Activated CD4-positive, alpha-beta T cell treated with anti-CD3 and anti-CD28 coated beads, Interleukin-2, Interleukin-6, amounts not matched to agents 100 ng/mL and 50 ng/mL, durations not matched to agents 16 hours and 8 hours (primary cell): ENCODE data around the gene MYO7A.
A peak's percentile ranks its signal among the peaks of the same experiment; 100 is the strongest.

ENCODE experiments used
- DNase-seq: peaks from one replicate; pipeline ENCODE4 v3.0.0-alpha.2; 2020

MYO7A gene

GRCh38 chr11:77148963-77149715 is 21.1 kb downstream of the MYO7A start:
- no peak for DNase-seq

GRCh38 chr11:77149716-77150392 is 21.8 kb downstream of the MYO7A start:
- no peak for DNase-seq

GRCh38 chr11:77150836-77151235 is 22.8 kb downstream of the MYO7A start:
- no peak for DNase-seq

GRCh38 chr11:77151804-77152509 is 23.9 kb downstream of the MYO7A start:
- DNase-seq = peak; percentile 76

- no peak for DNase-seq
These were observed 24.8 kb downstream of the MYO7A start for GRCh38 chr11:77152846-77153245.

- no peak for DNase-seq
These were observed 25.5 kb downstream of the MYO7A start for GRCh38 chr11:77153276-77154185.

GRCh38 chr11:77154381-77155081 is 26.5 kb downstream of the MYO7A start:
- no peak for DNase-seq

GRCh38 chr11:77155082-77155475 is 27.0 kb downstream of the MYO7A start:
- no peak for DNase-seq

- DNase-seq = no peak
These were observed 27.6 kb downstream of the MYO7A start for GRCh38 chr11:77155556-77156130.

GRCh38 chr11:77156396-77157195 is 28.6 kb downstream of the MYO7A start:
- DNase-seq = no peak

- DNase-seq = no peak
These were observed 30.1 kb downstream of the MYO7A start for GRCh38 chr11:77158041-77158695.

GRCh38 chr11:77159219-77159936 is 31.3 kb downstream of the MYO7A start:
- no peak for DNase-seq

GRCh38 chr11:77159937-77160495 is 32.0 kb downstream of the MYO7A start:
- no peak for DNase-seq

- no peak for DNase-seq
These were observed 35.2 kb downstream of the MYO7A start for GRCh38 chr11:77163271-77163670.

GRCh38 chr11:77165066-77165465 is 37.0 kb downstream of the MYO7A start:
- no peak for DNase-seq

GRCh38 chr11:77166021-77166420 is 38.0 kb downstream of the MYO7A start:
- no peak for DNase-seq

GRCh38 chr11:77167111-77167626 is 39.1 kb downstream of the MYO7A start:
- DNase-seq = no peak

- no peak for DNase-seq
These were observed 39.7 kb downstream of the MYO7A start for GRCh38 chr11:77167791-77168190.

- DNase-seq = no peak
These were observed 42.1 kb downstream of the MYO7A start for GRCh38 chr11:77170107-77170506.
